HS-27A (cell line): ENCODE data around the gene OSBPL10.

Experiments
- DNase-seq: peaks from one replicate; pipeline ENCODE4 v3.0.0-alpha.2; 2012; ENCODE audit warnings: low read depth, missing footprints

Gene OSBPL10

GRCh38 chr3:31988271-31988670 is 7.2 kb upstream of the OSBPL10 start:
- DNase-seq = no peak

- DNase-seq = no peak
Observed at GRCh38 chr3:31985831-31986230, 4.8 kb upstream of the OSBPL10 start.

- DNase-seq = no peak
Observed at GRCh38 chr3:31984321-31984720, 3.3 kb upstream of the OSBPL10 start.

GRCh38 chr3:31980530-31981205 is 394 bp downstream of the OSBPL10 start:
- DNase-seq = no peak

GRCh38 chr3:31979001-31979697 is 1.9 kb downstream of the OSBPL10 start:
- DNase-seq = no peak

GRCh38 chr3:31978553-31978952 is 2.5 kb downstream of the OSBPL10 start:
- DNase-seq = no peak

- DNase-seq = no peak
Observed at GRCh38 chr3:31977736-31978135, 3.3 kb downstream of the OSBPL10 start.

GRCh38 chr3:31976302-31976701 is 4.8 kb downstream of the OSBPL10 start:
- no peak for DNase-seq

- no peak for DNase-seq
Observed at GRCh38 chr3:31974964-31975363, 6.1 kb downstream of the OSBPL10 start.

GRCh38 chr3:31974471-31974870 is 6.6 kb downstream of the OSBPL10 start:
- no peak for DNase-seq

GRCh38 chr3:31973837-31974236 is 7.2 kb downstream of the OSBPL10 start:
- no peak for DNase-seq

GRCh38 chr3:31973081-31973480 is 8.0 kb downstream of the OSBPL10 start:
- no peak for DNase-seq

GRCh38 chr3:31971607-31972006 is 9.5 kb downstream of the OSBPL10 start:
- no peak for DNase-seq

- peak; percentile 97 for DNase-seq
Observed at GRCh38 chr3:31968927-31969418, 12.1 kb downstream of the OSBPL10 start.

- DNase-seq = peak; percentile 58
Observed at GRCh38 chr3:31968369-31968926, 12.6 kb downstream of the OSBPL10 start.

GRCh38 chr3:31967592-31967991 is 13.5 kb downstream of the OSBPL10 start:
- DNase-seq = no peak

GRCh38 chr3:31966978-31967591 is 14.0 kb downstream of the OSBPL10 start:
- DNase-seq = no peak

- DNase-seq = no peak
Observed at GRCh38 chr3:31962801-31963205, 18.3 kb downstream of the OSBPL10 start.

GRCh38 chr3:31960793-31961431 is 20.1 kb downstream of the OSBPL10 start:
- DNase-seq = peak; percentile 89

- no peak for DNase-seq
Observed at GRCh38 chr3:31959951-31960792, 20.9 kb downstream of the OSBPL10 start.

- no peak for DNase-seq
Observed at GRCh38 chr3:31959251-31959650, 21.8 kb downstream of the OSBPL10 start.
